ENCODE measurements around the gene CAMTA1.

Gene CAMTA1

GRCh38 chr1:7554385-7555235 is 769.4 kb downstream of the CAMTA1 start:
- H3K27ac ChIP-seq (ENCODE audit: low read depth, low read length) = no peak overlapping the region
- no peaks in the 10 kb centered on the region for H3K36me3 ChIP-seq (ENCODE audit: insufficient read depth, low read length)
- no peaks in the 10 kb centered on the region for H3K4me1 ChIP-seq (ENCODE audit: insufficient read depth, low read length)
- H3K9ac ChIP-seq (ENCODE audit: low read length) = no peak overlapping the region
- peaks cover 0 to 8% of the 10 kb centered on the region in 2 donors for H3K27me3 ChIP-seq (ENCODE audit: control insufficient read depth in 1 of 2, insufficient read depth in 2 of 2, low read length in 2 of 2)
- H3K4me3 ChIP-seq (ENCODE audit: low read depth in 1 of 2, low read length in 2 of 2) = no peak overlapping the region
- H3K9me3 ChIP-seq (ENCODE audit: low read length) = no peaks in the 10 kb centered on the region

GRCh38 chr1:7555391-7556185 is 770.3 kb downstream of the CAMTA1 start:
- peaks cover 0 to 8% of the 10 kb centered on the region in 2 donors for H3K27me3 ChIP-seq (ENCODE audit: control insufficient read depth in 1 of 2, insufficient read depth in 2 of 2, low read length in 2 of 2)
- no peaks in the 10 kb centered on the region for H3K36me3 ChIP-seq (ENCODE audit: insufficient read depth, low read length)
- no peaks in the 10 kb centered on the region for H3K9me3 ChIP-seq (ENCODE audit: low read length)
- no peak overlapping the region for H3K9ac ChIP-seq (ENCODE audit: low read length)
- H3K4me1 ChIP-seq (ENCODE audit: insufficient read depth, low read length) = no peaks in the 10 kb centered on the region
- no peak overlapping the region for H3K27ac ChIP-seq (ENCODE audit: low read depth, low read length)
- no peak overlapping the region for H3K4me3 ChIP-seq (ENCODE audit: low read depth in 1 of 2, low read length in 2 of 2)

GRCh38 chr1:7557301-7557891 is 772.1 kb downstream of the CAMTA1 start:
- no peak overlapping the region for H3K4me3 ChIP-seq (ENCODE audit: low read depth in 1 of 2, low read length in 2 of 2)
- no peak overlapping the region for H3K9ac ChIP-seq (ENCODE audit: low read length)
- no peaks in the 10 kb centered on the region for H3K9me3 ChIP-seq (ENCODE audit: low read length)
- H3K4me1 ChIP-seq (ENCODE audit: insufficient read depth, low read length) = no peaks in the 10 kb centered on the region
- H3K27me3 ChIP-seq (ENCODE audit: control insufficient read depth in 1 of 2, insufficient read depth in 2 of 2, low read length in 2 of 2) = no peaks in the 10 kb centered on the region
- no peak overlapping the region for H3K27ac ChIP-seq (ENCODE audit: low read depth, low read length)
- no peaks in the 10 kb centered on the region for H3K36me3 ChIP-seq (ENCODE audit: insufficient read depth, low read length)

- Histone ChIP-seq H3K36me3 (ENCODE audit: insufficient read depth, low read length) (no peaks in the 10 kb centered on the region), H3K9ac (ENCODE audit: low read length) (no peak overlapping the region), H3K4me3 (ENCODE audit: low read depth in 1 of 2, low read length in 2 of 2) (no peak overlapping the region), H3K27ac (ENCODE audit: low read depth, low read length) (no peak overlapping the region), H3K9me3 (ENCODE audit: low read length) (no peaks in the 10 kb centered on the region), H3K4me1 (ENCODE audit: insufficient read depth, low read length) (no peaks in the 10 kb centered on the region), H3K27me3 (ENCODE audit: control insufficient read depth in 1 of 2, insufficient read depth in 2 of 2, low read length in 2 of 2) (no peaks in the 10 kb centered on the region)
These were observed 772.8 kb downstream of the CAMTA1 start for GRCh38 chr1:7558041-7558461.

GRCh38 chr1:7558481-7558880 is 773.2 kb downstream of the CAMTA1 start:
- no peak overlapping the region for H3K27ac ChIP-seq (ENCODE audit: low read depth, low read length)

GRCh38 chr1:7558921-7559869 is 773.9 kb downstream of the CAMTA1 start:
- H3K36me3 ChIP-seq (ENCODE audit: insufficient read depth, low read length) = no peaks in the 10 kb centered on the region
- no peaks in the 10 kb centered on the region for H3K9me3 ChIP-seq (ENCODE audit: low read length)
- no peaks in the 10 kb centered on the region for H3K4me1 ChIP-seq (ENCODE audit: insufficient read depth, low read length)
- H3K4me3 ChIP-seq (ENCODE audit: low read depth in 1 of 2, low read length in 2 of 2) = no peak overlapping the region
- no peaks in the 10 kb centered on the region for H3K27me3 ChIP-seq (ENCODE audit: control insufficient read depth in 1 of 2, insufficient read depth in 2 of 2, low read length in 2 of 2)
- H3K9ac ChIP-seq (ENCODE audit: low read length) = no peak overlapping the region
- no peak overlapping the region for H3K27ac ChIP-seq (ENCODE audit: low read depth, low read length)

More at GRCh38 chr1:7558481-7558880, 773.2 kb downstream of the CAMTA1 start:
- no peaks in the 10 kb centered on the region for H3K36me3 ChIP-seq (ENCODE audit: insufficient read depth, low read length)
- H3K9me3 ChIP-seq (ENCODE audit: low read length) = no peaks in the 10 kb centered on the region
- H3K4me1 ChIP-seq (ENCODE audit: insufficient read depth, low read length) = no peaks in the 10 kb centered on the region
- H3K4me3 ChIP-seq (ENCODE audit: low read depth in 1 of 2, low read length in 2 of 2) = no peak overlapping the region
- no peaks in the 10 kb centered on the region for H3K27me3 ChIP-seq (ENCODE audit: control insufficient read depth in 1 of 2, insufficient read depth in 2 of 2, low read length in 2 of 2)
- H3K9ac ChIP-seq (ENCODE audit: low read length) = no peak overlapping the region

- H3K27me3 ChIP-seq (ENCODE audit: control insufficient read depth in 1 of 2, insufficient read depth in 2 of 2, low read length in 2 of 2) = no peaks in the 10 kb centered on the region
- H3K9ac ChIP-seq (ENCODE audit: low read length) = no peak overlapping the region
- no peaks in the 10 kb centered on the region for H3K36me3 ChIP-seq (ENCODE audit: insufficient read depth, low read length)
- H3K27ac ChIP-seq (ENCODE audit: low read depth, low read length) = no peak overlapping the region
- H3K9me3 ChIP-seq (ENCODE audit: low read length) = no peaks in the 10 kb centered on the region
- H3K4me1 ChIP-seq (ENCODE audit: insufficient read depth, low read length) = no peaks in the 10 kb centered on the region
- H3K4me3 ChIP-seq (ENCODE audit: low read depth in 1 of 2, low read length in 2 of 2) = no peak overlapping the region
These were observed 774.9 kb downstream of the CAMTA1 start for GRCh38 chr1:7560128-7560527.

- Histone ChIP-seq H3K27ac (ENCODE audit: low read depth, low read length) (no peak overlapping the region), H3K27me3 (ENCODE audit: control insufficient read depth in 1 of 2, insufficient read depth in 2 of 2, low read length in 2 of 2) (no peaks in the 10 kb centered on the region), H3K9ac (ENCODE audit: low read length) (no peak overlapping the region)
These were observed 775.4 kb downstream of the CAMTA1 start for GRCh38 chr1:7560601-7561181.

GRCh38 chr1:7561331-7561921 is 776.2 kb downstream of the CAMTA1 start:
- no peak overlapping the region for H3K27ac ChIP-seq (ENCODE audit: low read depth, low read length)
- H3K9me3 ChIP-seq (ENCODE audit: low read length) = no peaks in the 10 kb centered on the region
- H3K9ac ChIP-seq (ENCODE audit: low read length) = no peak overlapping the region
- no peak overlapping the region for H3K4me3 ChIP-seq (ENCODE audit: low read depth in 1 of 2, low read length in 2 of 2)
- no peaks in the 10 kb centered on the region for H3K36me3 ChIP-seq (ENCODE audit: insufficient read depth, low read length)
- no peaks in the 10 kb centered on the region for H3K27me3 ChIP-seq (ENCODE audit: control insufficient read depth in 1 of 2, insufficient read depth in 2 of 2, low read length in 2 of 2)
- no peaks in the 10 kb centered on the region for H3K4me1 ChIP-seq (ENCODE audit: insufficient read depth, low read length)

More at GRCh38 chr1:7560601-7561181, 775.4 kb downstream of the CAMTA1 start:
- no peak overlapping the region for H3K4me3 ChIP-seq (ENCODE audit: low read depth in 1 of 2, low read length in 2 of 2)
- no peaks in the 10 kb centered on the region for H3K9me3 ChIP-seq (ENCODE audit: low read length)
- no peaks in the 10 kb centered on the region for H3K36me3 ChIP-seq (ENCODE audit: insufficient read depth, low read length)
- H3K4me1 ChIP-seq (ENCODE audit: insufficient read depth, low read length) = no peaks in the 10 kb centered on the region

GRCh38 chr1:7561936-7562728 is 776.9 kb downstream of the CAMTA1 start:
- Histone ChIP-seq H3K4me1 (ENCODE audit: insufficient read depth, low read length) (no peaks in the 10 kb centered on the region), H3K9ac (ENCODE audit: low read length) (no peak overlapping the region), H3K36me3 (ENCODE audit: insufficient read depth, low read length) (no peaks in the 10 kb centered on the region), H3K27ac (ENCODE audit: low read depth, low read length) (no peak overlapping the region), H3K27me3 (ENCODE audit: control insufficient read depth in 1 of 2, insufficient read depth in 2 of 2, low read length in 2 of 2) (no peaks in the 10 kb centered on the region), H3K9me3 (ENCODE audit: low read length) (no peaks in the 10 kb centered on the region), H3K4me3 (ENCODE audit: low read depth in 1 of 2, low read length in 2 of 2) (no peak overlapping the region)

Data from muscle layer of colon (tissue), 2 donors.